ENCODE measurements around the gene S100A7A. TPM values are rescaled to one million over a fixed set of nuclear protein-coding genes. Genes with fewer than 3 reads are reported as not detected.

Gene S100A7A
- total and polyA plus RNA-seq, 10 of the 15 experiments (the other 5 are each of a cell fraction or from before 2014, with no cell fraction given): not detected

DNA sequence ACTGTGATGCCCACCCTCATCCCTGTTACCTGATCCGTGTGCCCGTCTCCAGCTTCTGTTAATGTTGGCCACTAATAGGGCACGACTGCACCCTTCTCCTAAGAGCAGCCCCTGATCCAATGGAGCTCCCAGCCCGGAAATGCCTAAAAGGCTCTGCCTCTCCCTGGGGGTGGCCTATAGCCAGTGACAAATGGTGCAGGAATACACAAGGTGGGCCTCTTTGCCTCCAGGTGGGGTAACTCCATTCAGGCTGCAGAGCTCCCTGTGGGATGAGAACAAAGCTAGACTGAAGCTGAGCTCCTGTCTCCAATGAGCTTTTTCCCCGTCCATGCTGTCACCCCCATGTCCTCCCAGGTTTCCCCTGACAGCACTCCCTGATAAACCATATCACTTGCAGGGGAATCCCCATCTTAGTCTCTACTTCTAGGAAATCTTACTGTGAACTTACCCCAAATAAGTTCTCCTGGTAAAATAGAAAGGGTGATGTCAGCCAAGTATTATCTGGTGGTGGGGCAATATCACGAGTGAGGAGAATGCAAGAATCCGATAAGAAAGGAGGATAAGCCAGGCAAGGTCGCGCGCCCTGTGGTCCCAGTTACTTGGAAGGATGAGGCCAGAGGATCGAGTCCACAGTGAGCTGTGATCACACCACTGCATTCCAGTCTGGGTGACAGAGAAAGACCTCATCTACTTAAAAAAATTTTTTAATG, 18.6 kb downstream of the S100A7A start:
- RAD21 ChIA-PET (ENCODE audit: unreplicated experiment): no interaction called here
- FAIRE-seq (no peak), DNase-seq (ENCODE audit: low read depth, low spot score) (no peak), ATAC-seq (no peak)
- H3K27me3 ChIP-seq (replicated peaks in 1 of 2; ENCODE audit: control insufficient read depth in 2 of 2, insufficient read depth in 2 of 2, low read length in 1 of 2): peaks cover 0 to 1% of the 10 kb centered on the region in 2 experiments
- in situ Hi-C loops (cut with MboI) (no loop called here), intact Hi-C loops (cut with micrococcal nuclease; ENCODE audit: unreplicated experiment) (no loop called here)
- CTCF ChIA-PET: interaction anchor here (1.0 kb wide), 1 partner anchor 28 kb away, joined by 3 read pairs; no protein-coding TSS in a partner anchor
- 28% methylated on average over 11 of the region's 11 CpGs for WGBS (ENCODE audit: insufficient coverage, insufficient replicate concordance, low lambda C conversion rate, missing lambda C conversion rate)
- SMC1A ChIA-PET (ENCODE audit: uncharacterized antibody, unreplicated experiment): no interaction called here
- no peak overlapping the region for H3K4me3 ChIP-seq
- no peaks in the 10 kb centered on the region for H4K20me1 ChIP-seq (ENCODE audit: control insufficient read depth, insufficient read depth)
- H2AFZ ChIP-seq (ENCODE audit: control insufficient read depth, low read depth, low read length): no peak overlapping the region
- TF ChIP-seq TCF3 (IDR thresholded peaks at IDR 0.05; ENCODE audit: borderline replicate concordance, insufficient read depth, low read depth, low read length) (no peak), BMI1 (IDR thresholded peaks at IDR 0.05; ENCODE audit: borderline replicate concordance) (no peak), JUNB (IDR thresholded peaks at IDR 0.05) (no peak), TBL1XR1 (IDR thresholded peaks at IDR 0.05; ENCODE audit: low read depth, low read length) (no peak), CHD1 (IDR thresholded peaks at IDR 0.05; ENCODE audit: low read depth, low read length) (no peak), KDM1A (IDR thresholded peaks at IDR 0.05; ENCODE audit: borderline replicate concordance) (no peak), SMC3 (IDR thresholded peaks at IDR 0.05; ENCODE audit: borderline replicate concordance, low read length) (no peak)
- TF ChIP-seq, protein P1, sequence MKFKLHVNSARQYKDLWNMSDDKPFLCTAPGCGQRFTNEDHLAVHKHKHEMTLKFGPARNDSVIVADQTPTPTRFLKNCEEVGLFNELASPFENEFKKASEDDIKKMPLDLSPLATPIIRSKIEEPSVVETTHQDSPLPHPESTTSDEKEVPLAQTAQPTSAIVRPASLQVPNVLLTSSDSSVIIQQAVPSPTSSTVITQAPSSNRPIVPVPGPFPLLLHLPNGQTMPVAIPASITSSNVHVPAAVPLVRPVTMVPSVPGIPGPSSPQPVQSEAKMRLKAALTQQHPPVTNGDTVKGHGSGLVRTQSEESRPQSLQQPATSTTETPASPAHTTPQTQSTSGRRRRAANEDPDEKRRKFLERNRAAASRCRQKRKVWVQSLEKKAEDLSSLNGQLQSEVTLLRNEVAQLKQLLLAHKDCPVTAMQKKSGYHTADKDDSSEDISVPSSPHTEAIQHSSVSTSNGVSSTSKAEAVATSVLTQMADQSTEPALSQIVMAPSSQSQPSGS (IDR thresholded peaks at IDR 0.05; ENCODE audit: low read length): no peak
- TF ChIP-seq, protein P2, sequence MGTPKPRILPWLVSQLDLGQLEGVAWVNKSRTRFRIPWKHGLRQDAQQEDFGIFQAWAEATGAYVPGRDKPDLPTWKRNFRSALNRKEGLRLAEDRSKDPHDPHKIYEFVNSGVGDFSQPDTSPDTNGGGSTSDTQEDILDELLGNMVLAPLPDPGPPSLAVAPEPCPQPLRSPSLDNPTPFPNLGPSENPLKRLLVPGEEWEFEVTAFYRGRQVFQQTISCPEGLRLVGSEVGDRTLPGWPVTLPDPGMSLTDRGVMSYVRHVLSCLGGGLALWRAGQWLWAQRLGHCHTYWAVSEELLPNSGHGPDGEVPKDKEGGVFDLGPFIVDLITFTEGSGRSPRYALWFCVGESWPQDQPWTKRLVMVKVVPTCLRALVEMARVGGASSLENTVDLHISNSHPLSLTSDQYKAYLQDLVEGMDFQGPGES (IDR thresholded peaks at IDR 0.05): no peak
- TF ChIP-seq, protein P3, sequence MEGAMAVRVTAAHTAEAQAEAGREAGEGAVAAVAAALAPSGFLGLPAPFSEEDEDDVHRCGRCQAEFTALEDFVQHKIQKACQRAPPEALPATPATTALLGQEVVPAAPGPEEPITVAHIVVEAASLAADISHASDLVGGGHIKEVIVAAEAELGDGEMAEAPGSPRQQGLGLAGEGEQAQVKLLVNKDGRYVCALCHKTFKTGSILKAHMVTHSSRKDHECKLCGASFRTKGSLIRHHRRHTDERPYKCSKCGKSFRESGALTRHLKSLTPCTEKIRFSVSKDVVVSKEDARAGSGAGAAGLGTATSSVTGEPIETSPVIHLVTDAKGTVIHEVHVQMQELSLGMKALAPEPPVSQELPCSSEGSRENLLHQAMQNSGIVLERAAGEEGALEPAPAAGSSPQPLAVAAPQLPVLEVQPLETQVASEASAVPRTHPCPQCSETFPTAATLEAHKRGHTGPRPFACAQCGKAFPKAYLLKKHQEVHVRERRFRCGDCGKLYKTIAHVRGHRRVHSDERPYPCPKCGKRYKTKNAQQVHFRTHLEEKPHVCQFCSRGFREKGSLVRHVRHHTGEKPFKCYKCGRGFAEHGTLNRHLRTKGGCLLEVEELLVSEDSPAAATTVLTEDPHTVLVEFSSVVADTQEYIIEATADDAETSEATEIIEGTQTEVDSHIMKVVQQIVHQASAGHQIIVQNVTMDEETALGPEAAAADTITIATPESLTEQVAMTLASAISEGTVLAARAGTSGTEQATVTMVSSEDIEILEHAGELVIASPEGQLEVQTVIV (IDR thresholded peaks at IDR 0.05; ENCODE audit: borderline replicate concordance, partially characterized antibody): no peak
- H3K4me2 ChIP-seq (ENCODE audit: control insufficient read depth, insufficient read depth): no peak overlapping the region
- no peaks in the 10 kb centered on the region for H3K36me3 ChIP-seq (ENCODE audit: control insufficient read depth in 2 of 2, insufficient read depth in 2 of 2, low read length in 1 of 2)
- H3K79me2 ChIP-seq (ENCODE audit: control insufficient read depth, insufficient read depth, low read length): no peaks in the 10 kb centered on the region
- H3K9me3 ChIP-seq (replicated peaks; ENCODE audit: control insufficient read depth, insufficient read depth, low read length): no peaks in the 10 kb centered on the region
- no peak overlapping the region for H3K27ac ChIP-seq (ENCODE audit: control insufficient read depth, insufficient read depth)
- POLR2A ChIA-PET: no interaction called here
- H3K9ac ChIP-seq (ENCODE audit: control insufficient read depth, insufficient read depth, low read length): no peak overlapping the region
- no TSS peak for BruUV-seq (replicated peaks)
- no peaks in the 10 kb centered on the region for H3K4me1 ChIP-seq (ENCODE audit: control insufficient read depth, insufficient read depth, low read length)

Measured in GM12878 (cell line).